HUES64 (cell line): ENCODE results near the gene VWA2.

Experiments
- H3K27ac ChIP-seq: 2 replicates; pipeline ENCODE4 v1.7.0; 2013; ENCODE audit warnings: low read depth, low read length, inconsistent platforms
- H3K27me3 ChIP-seq: 2 replicates; pipeline ENCODE4 v1.6.1; 2013; ENCODE audit warnings: mild to moderate bottlenecking, low read length; ENCODE audit not compliant: insufficient read depth
- H3K36me3 ChIP-seq: 2 replicates; pipeline ENCODE4 v1.6.1; 2013; ENCODE audit warnings: mild to moderate bottlenecking, low read length; ENCODE audit not compliant: insufficient read depth
- H3K4me1 ChIP-seq: 2 replicates; pipeline ENCODE4 v1.6.1; 2013; ENCODE audit warnings: mild to moderate bottlenecking, low read length, moderate library complexity; ENCODE audit not compliant: insufficient read depth
- H3K4me3 ChIP-seq: 2 replicates; pipeline ENCODE4 v1.5.1; 2013; ENCODE audit warnings: mild to moderate bottlenecking, low read length, moderate library complexity
- H3K9ac ChIP-seq: 2 replicates; pipeline ENCODE4 v1.6.1; 2013; ENCODE audit warnings: mild to moderate bottlenecking, low read depth, low read length
- H3K9me3 ChIP-seq: 2 replicates; pipeline ENCODE4 v1.6.1; 2013; ENCODE audit warnings: low read depth, low read length; ENCODE audit not compliant: insufficient read depth
- WGBS: fragments of 150-250, 120-280 bp; methylation state at CpG from one replicate; pipeline ENCODE4 v1.1.7; 2013; ENCODE audit warnings: missing lambda C conversion rate; 5-methylcytosine and 5-hydroxymethylcytosine counted together

Gene VWA2

GRCh38 chr10:114334301-114334700 is 95.2 kb downstream of the VWA2 start:
- H3K36me3 ChIP-seq: no peaks in the 10 kb centered on the region
- WGBS: 73% methylated on average over 6 of the region's 6 CpGs
- H3K4me1 ChIP-seq: peaks cover 17% of the 10 kb centered on the region
- no peaks in the 10 kb centered on the region; the same call in 1 of the 2 replicates for H3K27me3 ChIP-seq
- no peak overlapping the region for H3K9ac ChIP-seq
- no peaks in the 10 kb centered on the region for H3K9me3 ChIP-seq
- H3K4me3 ChIP-seq: no peak overlapping the region
- H3K27ac ChIP-seq: no peak overlapping the region

GRCh38 chr10:114335614-114336013 is 96.6 kb downstream of the VWA2 start:
- peaks cover 17% of the 10 kb centered on the region for H3K4me1 ChIP-seq
- WGBS: 84% methylated on average over 3 of the region's 3 CpGs
- H3K4me3 ChIP-seq: no peak overlapping the region
- H3K9me3 ChIP-seq: no peaks in the 10 kb centered on the region
- H3K27ac ChIP-seq: no peak overlapping the region
- H3K27me3 ChIP-seq: no peaks in the 10 kb centered on the region; the same call in 1 of the 2 replicates
- H3K9ac ChIP-seq: no peak overlapping the region
- no peaks in the 10 kb centered on the region for H3K36me3 ChIP-seq

GRCh38 chr10:114336823-114337509 is 97.9 kb downstream of the VWA2 start:
- Histone ChIP-seq H3K9ac (no peak overlapping the region), H3K27me3 (no peaks in the 10 kb centered on the region; the same call in 1 of the 2 replicates), H3K4me1 (peaks cover 17% of the 10 kb centered on the region), H3K36me3 (no peaks in the 10 kb centered on the region), H3K9me3 (no peaks in the 10 kb centered on the region), H3K27ac (no peak overlapping the region), H3K4me3 (no peak overlapping the region)
- WGBS: 85% methylated on average over 10 of the region's 10 CpGs

DNA sequence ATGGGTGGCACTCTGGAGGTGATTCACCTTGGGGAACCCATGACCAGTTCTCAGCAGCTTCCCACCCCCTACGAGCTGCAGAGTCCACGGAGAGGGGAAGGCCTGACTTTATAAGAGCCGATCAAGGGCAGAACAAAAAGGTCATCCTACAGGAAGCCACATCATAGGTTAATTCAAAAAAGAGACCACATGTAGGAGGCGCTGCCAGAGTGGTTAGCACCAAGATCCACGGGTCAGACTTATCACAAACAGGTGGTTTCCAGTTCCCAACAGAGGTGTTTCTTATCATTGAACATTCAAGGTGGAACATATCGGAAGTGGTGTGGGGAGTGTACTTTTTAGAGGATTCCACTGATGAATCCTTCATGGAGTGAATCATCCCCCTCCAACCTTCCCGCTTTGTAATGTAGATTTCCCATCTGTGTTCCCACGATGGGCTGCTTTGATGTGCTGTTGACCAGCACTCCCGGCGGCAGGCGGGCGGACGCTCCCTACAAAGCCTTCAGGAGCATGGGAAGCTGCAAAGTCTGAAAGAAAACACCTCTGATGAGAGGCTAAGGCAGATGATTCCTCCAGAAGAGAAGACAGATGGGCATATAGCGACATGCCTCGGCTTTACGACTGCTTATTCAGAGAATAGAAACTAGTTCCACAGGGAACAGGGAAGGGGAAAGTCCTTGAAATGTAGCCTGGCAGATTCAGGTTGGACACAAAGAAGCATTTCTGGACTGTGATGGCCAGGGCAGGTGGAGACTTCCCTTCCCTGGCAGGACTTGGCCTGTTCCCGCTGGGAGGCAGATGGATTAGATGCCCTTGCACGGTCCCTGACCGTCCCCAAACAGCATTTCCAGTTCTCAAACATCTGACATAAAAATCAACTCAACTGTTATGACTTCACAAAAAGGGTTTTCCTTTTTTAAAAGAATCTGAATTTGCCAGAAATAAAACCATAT is 98.7 kb downstream of the VWA2 start:
- no peaks in the 10 kb centered on the region for H3K36me3 ChIP-seq
- H3K27me3 ChIP-seq: no peaks in the 10 kb centered on the region; the same call in 1 of the 2 replicates
- no peak overlapping the region for H3K27ac ChIP-seq
- H3K9ac ChIP-seq: no peak overlapping the region
- H3K4me1 ChIP-seq: peaks cover 17% of the 10 kb centered on the region
- H3K4me3 ChIP-seq: no peak overlapping the region
- 21% methylated on average over 19 of the region's 19 CpGs for WGBS
- no peaks in the 10 kb centered on the region for H3K9me3 ChIP-seq

- no peak overlapping the region for H3K9ac ChIP-seq
- WGBS: 95% methylated on average over 8 of the region's 8 CpGs
- H3K4me1 ChIP-seq: peaks cover 23% of the 10 kb centered on the region
- no peaks in the 10 kb centered on the region; the same call in 1 of the 2 replicates for H3K27me3 ChIP-seq
- H3K4me3 ChIP-seq: no peak overlapping the region
- H3K36me3 ChIP-seq: no peaks in the 10 kb centered on the region
- no peak overlapping the region for H3K27ac ChIP-seq
- H3K9me3 ChIP-seq: no peaks in the 10 kb centered on the region
These were observed 101.8 kb downstream of the VWA2 start for GRCh38 chr10:114340816-114341215.
